ENCODE data around the gene KIF6. TPM values are rescaled to one million over a fixed set of nuclear protein-coding genes. Genes with fewer than 3 reads are reported as not detected.

Gene KIF6
- polyA plus RNA-seq, 1 donor (not counting 4 experiments of a cell fraction or from before 2014, with no cell fraction given) = 0.14 TPM

DNA sequence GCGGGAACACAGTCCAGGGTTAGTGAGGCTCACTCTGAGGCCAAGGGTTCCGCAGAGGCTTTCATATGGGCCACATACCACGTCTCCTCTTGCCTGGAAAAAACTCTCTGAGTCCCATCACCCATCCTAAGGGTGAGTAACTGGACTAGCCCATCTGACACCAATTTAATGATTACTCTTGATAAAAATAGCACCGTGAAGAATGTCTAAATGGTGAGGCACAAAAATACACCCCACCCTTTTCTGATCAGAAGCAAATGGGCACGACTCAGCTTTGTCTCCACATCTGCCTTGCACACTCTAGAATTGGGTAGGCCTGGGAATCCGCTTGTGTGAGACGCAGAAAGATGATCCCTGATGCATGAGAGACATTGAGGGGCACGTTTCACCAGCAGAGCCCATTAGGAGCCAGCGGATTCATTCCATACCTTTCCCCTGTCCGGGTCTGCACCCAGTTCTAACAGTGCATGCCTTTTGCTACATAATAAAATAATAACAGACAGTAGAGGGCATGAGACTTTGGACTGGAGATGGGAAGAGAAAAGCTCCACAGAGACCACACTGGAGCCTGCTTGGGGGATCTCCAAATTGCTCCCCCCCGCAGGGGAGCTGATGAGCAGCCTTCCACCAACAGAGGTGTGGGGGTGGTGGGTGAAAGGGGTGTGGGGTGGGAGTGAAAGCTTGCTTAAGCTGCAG, 292.7 kb downstream of the KIF6 start:
- Histone ChIP-seq H3K79me2 (ENCODE audit: control insufficient read depth, insufficient read depth, low read length) (no peaks in the 10 kb centered on the region), H3K27me3 (ENCODE audit: control insufficient read depth, extremely low read depth, insufficient read depth, low read length) (no peaks in the 10 kb centered on the region), H3K4me3 (ENCODE audit: control insufficient read depth in 2 of 3, extremely low read depth in 1 of 3, insufficient read depth in 2 of 3, low read depth in 1 of 3, low read length in 3 of 3) (no peak overlapping the region), H2AFZ (ENCODE audit: control insufficient read depth, low read length) (no peak overlapping the region), H3K9me3 (ENCODE audit: control insufficient read depth, low read depth, low read length) (no peaks in the 10 kb centered on the region), H4K20me1 (ENCODE audit: control insufficient read depth, extremely low read depth, insufficient read depth, low read length) (no peaks in the 10 kb centered on the region), H3K4me2 (ENCODE audit: control insufficient read depth, extremely low read depth, insufficient read depth, low read depth, low read length) (no peak overlapping the region), H3K36me3 (ENCODE audit: control insufficient read depth in 2 of 2, extremely low read depth in 1 of 2, insufficient read depth in 2 of 2, low read length in 2 of 2) (no peaks in the 10 kb centered on the region), H3K4me1 (ENCODE audit: control insufficient read depth, extremely low read depth, insufficient read depth, low read length) (peaks cover 20% of the 10 kb centered on the region), H3K27ac (ENCODE audit: control insufficient read depth, insufficient read depth, low read length) (no peak overlapping the region), H3K9me1 (ENCODE audit: control insufficient read depth, extremely low read depth, insufficient read depth, low read length) (no peaks in the 10 kb centered on the region), H3K9ac (ENCODE audit: control insufficient read depth, extremely low read depth, insufficient read depth, low read length) (no peak overlapping the region)
- FAIRE-seq (no peak), DNase-seq (ENCODE audit: low read depth, low spot score) (no peak)
- dilution Hi-C loops (cut with MboI; ENCODE audit: extremely low pct_ligation_motif_present, low sequenced_read_pairs) = no loop called here
- no peak for TF ChIP-seq CTCF (optimal IDR thresholded peaks at IDR 0.05 in 1 of 3, IDR thresholded peaks at IDR 0.05 in 1 of 3, conservative IDR thresholded peaks at IDR 0.05 in 1 of 3; ENCODE audit: extremely low read depth in 1 of 3, insufficient read depth in 2 of 3, low read length in 3 of 3)
- TF ChIP-seq EZH2 (IDR thresholded peaks at IDR 0.05; ENCODE audit: low read length) = no peak

DNA sequence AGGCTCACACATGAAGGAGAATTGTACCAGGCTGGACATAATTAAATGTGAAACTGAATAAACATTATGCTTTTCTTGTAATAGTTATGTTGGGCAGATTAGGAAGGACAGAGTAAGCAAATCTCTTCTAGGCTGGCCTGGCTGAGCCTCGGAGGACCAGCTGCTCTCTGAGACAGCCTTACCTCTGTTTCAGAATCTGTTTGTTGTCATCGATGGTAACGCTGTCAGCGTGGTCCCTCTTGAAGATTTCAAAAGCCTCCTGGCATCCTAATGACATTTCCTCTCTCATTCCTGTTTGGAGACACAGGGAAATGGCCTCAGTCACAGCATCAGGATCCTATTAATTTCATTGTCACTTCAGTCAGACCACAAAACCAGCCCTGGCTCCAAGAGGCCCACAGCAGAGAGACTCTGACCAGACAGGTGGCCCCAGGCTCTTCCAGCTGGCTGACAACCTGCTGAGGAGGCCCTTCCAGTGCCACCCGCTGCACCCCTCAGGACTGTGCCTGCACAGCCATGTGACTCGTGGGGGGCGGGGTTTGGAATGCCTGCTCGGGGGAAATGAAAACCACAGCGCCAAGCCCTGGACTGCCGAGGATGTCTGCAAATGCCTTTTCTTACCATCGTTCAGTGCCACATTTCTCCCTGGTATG, 294.2 kb downstream of the KIF6 start:
- H3K27ac ChIP-seq (ENCODE audit: control insufficient read depth, insufficient read depth, low read length) = no peak overlapping the region
- no peaks in the 10 kb centered on the region for H3K9me1 ChIP-seq (ENCODE audit: control insufficient read depth, extremely low read depth, insufficient read depth, low read length)
- H3K36me3 ChIP-seq (ENCODE audit: control insufficient read depth in 2 of 2, extremely low read depth in 1 of 2, insufficient read depth in 2 of 2, low read length in 2 of 2) = no peaks in the 10 kb centered on the region
- H3K4me3 ChIP-seq (ENCODE audit: control insufficient read depth in 2 of 3, extremely low read depth in 1 of 3, insufficient read depth in 2 of 3, low read depth in 1 of 3, low read length in 3 of 3) = no peak overlapping the region
- H3K4me1 ChIP-seq (ENCODE audit: control insufficient read depth, extremely low read depth, insufficient read depth, low read length) = peaks cover 26% of the 10 kb centered on the region
- no peaks in the 10 kb centered on the region for H3K27me3 ChIP-seq (ENCODE audit: control insufficient read depth, extremely low read depth, insufficient read depth, low read length)
- peak in 1 of 3 experiments; percentile 6 for TF ChIP-seq CTCF (optimal IDR thresholded peaks at IDR 0.05 in 1 of 3, IDR thresholded peaks at IDR 0.05 in 1 of 3, conservative IDR thresholded peaks at IDR 0.05 in 1 of 3; ENCODE audit: extremely low read depth in 1 of 3, insufficient read depth in 2 of 3, low read length in 3 of 3)
- no peak for TF ChIP-seq EZH2 (IDR thresholded peaks at IDR 0.05; ENCODE audit: low read length)
- H3K4me2 ChIP-seq (ENCODE audit: control insufficient read depth, extremely low read depth, insufficient read depth, low read depth, low read length) = peak overlapping the region; percentile 45
- peak overlapping the region; percentile 21 for H2AFZ ChIP-seq (ENCODE audit: control insufficient read depth, low read length)
- FAIRE-seq (no peak), DNase-seq (ENCODE audit: low read depth, low spot score) (no peak)
- no peaks in the 10 kb centered on the region for H4K20me1 ChIP-seq (ENCODE audit: control insufficient read depth, extremely low read depth, insufficient read depth, low read length)
- no peaks in the 10 kb centered on the region for H3K79me2 ChIP-seq (ENCODE audit: control insufficient read depth, insufficient read depth, low read length)
- no peak overlapping the region for H3K9ac ChIP-seq (ENCODE audit: control insufficient read depth, extremely low read depth, insufficient read depth, low read length)
- dilution Hi-C loops (cut with MboI; ENCODE audit: extremely low pct_ligation_motif_present, low sequenced_read_pairs) = no loop called here
- no peaks in the 10 kb centered on the region for H3K9me3 ChIP-seq (ENCODE audit: control insufficient read depth, low read depth, low read length)
